GM06990 (cell line): ENCODE data around the gene FAM222B.
"Not testable (repeated sequence)": the region's sequence is repeated elsewhere in the genome, so short reads cannot be mapped to it uniquely, and the experiment has no call there.

ENCODE experiments used
- DNase-seq: peaks from one replicate; pipeline ENCODE4 v3.0.0-alpha.2; 2011; ENCODE audit not compliant: insufficient read length; ENCODE audit errors: extremely low read depth
- H3K27me3 ChIP-seq: replicated peaks from 2 replicates; pipeline ENCODE4 v1.6.0; 2011; ENCODE audit warnings: low read length; ENCODE audit not compliant: control insufficient read depth, insufficient read depth
- H3K36me3 ChIP-seq: 2 replicates; pipeline ENCODE4 v1.5.1; 2011; ENCODE audit warnings: low read length; ENCODE audit not compliant: control insufficient read depth, insufficient read depth
- H3K4me3 ChIP-seq: replicated peaks from 2 replicates; pipeline ENCODE4 v1.5.1; 2011; ENCODE audit warnings: low read depth, mild to moderate bottlenecking, control low read depth, low read length
- CTCF ChIP-seq: IDR thresholded peaks from 2 replicates; pipeline ENCODE4 v1.5.1; 2011; ENCODE audit warnings: low read length, control low read depth, mild to moderate bottlenecking, inconsistent platforms; ENCODE audit not compliant: insufficient read depth, poor library complexity, severe bottlenecking

The FAM222B gene

GRCh38 chr17:28792877-28793661 is 49.5 kb downstream of the FAM222B start:
- H3K4me3 ChIP-seq, result no peak overlapping the region
- H3K27me3 ChIP-seq, result no peaks in the 10 kb centered on the region
- no peaks in the 10 kb centered on the region; the same call in 1 of the 2 replicates for H3K36me3 ChIP-seq
- no peak for DNase-seq
- no peak for TF ChIP-seq CTCF

- DNase-seq, result no peak
- Histone ChIP-seq H3K27me3 (no peaks in the 10 kb centered on the region), H3K36me3 (no peaks in the 10 kb centered on the region; the same call in 1 of the 2 replicates), H3K4me3 (no peak overlapping the region)
- TF ChIP-seq CTCF, result no peak
Observed at GRCh38 chr17:28788100-28788499, 54.5 kb downstream of the FAM222B start.

- Histone ChIP-seq H3K36me3 (no peaks in the 10 kb centered on the region; the same call in 1 of the 2 replicates), H3K4me3 (no peak overlapping the region), H3K27me3 (no peaks in the 10 kb centered on the region)
- no peak for DNase-seq
- no peak for TF ChIP-seq CTCF
Observed at GRCh38 chr17:28783161-28783560, 59.4 kb downstream of the FAM222B start.

- not testable (repeated sequence) for DNase-seq, H3K4me3 ChIP-seq, H3K36me3 ChIP-seq, H3K27me3 ChIP-seq
Observed at GRCh38 chr17:28779601-28780000, 63.0 kb downstream of the FAM222B start.

- Histone ChIP-seq H3K36me3 (no peaks in the 10 kb centered on the region; the same call in 1 of the 2 replicates), H3K4me3 (no peak overlapping the region), H3K27me3 (no peaks in the 10 kb centered on the region)
- no peak for DNase-seq
- TF ChIP-seq CTCF, result no peak
Observed at GRCh38 chr17:28777178-28777577, 65.4 kb downstream of the FAM222B start.

GRCh38 chr17:28774206-28774605 is 68.4 kb downstream of the FAM222B start:
- no peak overlapping the region for H3K4me3 ChIP-seq
- no peaks in the 10 kb centered on the region for H3K27me3 ChIP-seq
- no peak for TF ChIP-seq CTCF
- no peaks in the 10 kb centered on the region; the same call in 1 of the 2 replicates for H3K36me3 ChIP-seq
- DNase-seq, result no peak
